GM13976 (cell line): ENCODE data around the gene OARD1.
"Not testable (repeated sequence)": the region's sequence is repeated elsewhere in the genome, so short reads cannot be mapped to it uniquely, and the experiment has no call there.

Experiments
- DNase-seq: peaks from one replicate; pipeline ENCODE4 v3.0.0; 2012; ENCODE audit warnings: low spot score
- in situ Hi-C: fragments of 300-500 bp; cut with MboI; formaldehyde crosslinking; loops from one replicate; pipeline ENCODE4 v1.12.0; 2022; ENCODE audit warnings: low sequenced_read_pairs, mixed read lengths, inconsistent platforms; ENCODE audit not compliant: unreplicated experiment
- TF ChIP-seq, protein P1 (sequence below): IDR thresholded peaks from 2 replicates; pipeline ENCODE4 v1.5.1; 2012; ENCODE audit warnings: borderline replicate concordance, mild to moderate bottlenecking; ENCODE audit not compliant: insufficient read depth; ENCODE audit errors: extremely low read depth, missing control alignments, control extremely low read depth

OARD1 gene

DNA sequence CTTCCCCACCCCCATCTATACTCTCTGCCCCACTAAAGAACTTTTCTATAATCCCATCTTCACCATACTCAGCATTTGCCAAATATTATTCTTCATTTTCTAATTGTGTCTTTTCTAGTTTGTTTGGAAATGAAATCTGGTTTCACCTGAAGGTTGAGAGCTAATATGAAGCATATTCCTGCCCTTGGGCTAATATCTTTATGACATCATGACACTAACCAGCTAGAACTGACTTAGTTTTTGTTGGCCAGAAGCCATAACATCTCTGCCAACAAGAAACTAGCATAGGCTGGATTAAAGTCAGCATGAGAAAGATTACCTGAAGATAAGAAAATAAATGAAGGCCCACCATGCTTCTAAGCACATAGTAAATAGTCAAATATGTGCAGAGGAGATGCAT is 49.9 kb downstream of the OARD1 start:
- TF ChIP-seq, protein P1, sequence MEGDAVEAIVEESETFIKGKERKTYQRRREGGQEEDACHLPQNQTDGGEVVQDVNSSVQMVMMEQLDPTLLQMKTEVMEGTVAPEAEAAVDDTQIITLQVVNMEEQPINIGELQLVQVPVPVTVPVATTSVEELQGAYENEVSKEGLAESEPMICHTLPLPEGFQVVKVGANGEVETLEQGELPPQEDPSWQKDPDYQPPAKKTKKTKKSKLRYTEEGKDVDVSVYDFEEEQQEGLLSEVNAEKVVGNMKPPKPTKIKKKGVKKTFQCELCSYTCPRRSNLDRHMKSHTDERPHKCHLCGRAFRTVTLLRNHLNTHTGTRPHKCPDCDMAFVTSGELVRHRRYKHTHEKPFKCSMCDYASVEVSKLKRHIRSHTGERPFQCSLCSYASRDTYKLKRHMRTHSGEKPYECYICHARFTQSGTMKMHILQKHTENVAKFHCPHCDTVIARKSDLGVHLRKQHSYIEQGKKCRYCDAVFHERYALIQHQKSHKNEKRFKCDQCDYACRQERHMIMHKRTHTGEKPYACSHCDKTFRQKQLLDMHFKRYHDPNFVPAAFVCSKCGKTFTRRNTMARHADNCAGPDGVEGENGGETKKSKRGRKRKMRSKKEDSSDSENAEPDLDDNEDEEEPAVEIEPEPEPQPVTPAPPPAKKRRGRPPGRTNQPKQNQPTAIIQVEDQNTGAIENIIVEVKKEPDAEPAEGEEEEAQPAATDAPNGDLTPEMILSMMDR, result no peak
- in situ Hi-C loops, result no loop called here
- DNase-seq, result no peak

DNA sequence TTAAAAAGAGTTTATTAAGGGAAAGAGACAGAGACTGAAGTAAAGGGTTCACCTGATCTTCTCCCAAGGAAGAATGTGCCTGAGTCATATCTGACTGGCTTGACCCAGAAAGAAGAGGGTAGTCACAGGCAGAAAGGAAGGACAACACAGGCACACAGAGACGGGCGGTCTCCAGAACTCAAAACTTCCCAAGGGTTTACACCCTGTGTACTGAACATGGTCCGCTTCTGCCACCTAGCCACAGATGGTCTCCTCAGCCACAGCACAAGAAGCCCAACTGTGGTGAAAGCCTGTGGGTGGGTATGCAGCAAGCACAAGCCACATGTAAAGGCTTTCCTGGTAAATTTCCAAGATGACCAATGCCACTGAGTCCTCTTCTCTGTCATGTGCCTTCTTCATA is 50.3 kb downstream of the OARD1 start:
- no peak for DNase-seq
- in situ Hi-C loops, result no loop called here
- TF ChIP-seq, protein P1, result no peak

DNA sequence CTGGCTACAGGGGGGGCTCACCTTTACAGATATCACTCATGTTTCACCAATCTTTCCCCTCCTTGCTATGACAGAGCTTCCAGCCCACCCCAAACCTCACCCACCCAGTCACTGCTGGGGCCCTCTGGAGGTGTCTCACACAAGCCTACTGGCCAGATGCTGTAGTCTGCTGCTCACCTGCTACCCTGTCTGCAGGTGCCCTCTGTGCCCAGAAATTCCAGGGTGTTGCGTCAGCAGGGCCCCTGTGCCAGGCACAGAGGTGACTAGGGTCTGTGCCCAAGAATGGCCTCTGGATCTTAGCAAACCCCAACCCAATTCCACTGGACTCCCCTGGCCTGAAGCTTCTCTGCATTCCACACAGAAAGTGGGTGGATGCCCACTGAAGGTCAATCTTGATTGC is 54.5 kb downstream of the OARD1 start:
- in situ Hi-C loops, result no loop called here
- TF ChIP-seq, protein P1, result no peak
- no peak for DNase-seq

DNA sequence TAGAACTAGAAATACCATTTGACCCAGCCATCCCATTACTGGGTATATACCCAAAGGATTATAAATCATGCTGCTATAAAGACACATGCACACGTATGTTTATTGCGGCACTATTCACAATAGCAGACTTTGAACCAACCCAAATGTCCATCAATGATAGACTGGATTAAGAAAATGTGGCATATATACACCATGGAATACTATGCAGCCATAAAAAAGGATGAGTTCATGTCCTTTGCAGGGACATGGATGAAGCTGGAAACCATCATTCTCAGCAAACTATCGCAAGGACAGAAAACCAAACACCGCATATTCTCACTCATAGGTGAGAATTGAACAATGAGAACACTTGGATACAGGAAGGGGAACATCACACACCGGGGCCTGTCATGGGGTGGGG is 56.3 kb downstream of the OARD1 start:
- DNase-seq, in situ Hi-C loops: not testable (repeated sequence)

DNA sequence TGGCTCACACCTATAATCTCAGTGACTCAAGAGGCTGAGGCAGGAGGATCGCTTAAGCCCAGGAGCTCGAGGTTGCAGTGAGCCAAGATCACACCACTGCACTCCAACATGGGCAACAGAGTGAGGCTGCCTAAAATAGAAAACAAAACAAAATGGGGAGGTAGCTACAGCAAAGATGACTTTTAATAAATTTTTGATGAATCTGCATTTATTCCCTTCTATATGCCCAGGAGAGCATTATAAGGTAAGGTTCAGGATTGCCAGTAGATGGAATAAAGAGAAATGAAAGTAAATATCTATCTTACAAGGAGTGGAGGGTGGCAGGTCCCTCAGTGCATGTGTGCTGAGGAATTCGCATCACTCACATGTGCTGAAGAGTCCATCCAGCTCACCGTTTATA is 57.4 kb downstream of the OARD1 start:
- TF ChIP-seq, protein P1, result no peak
- in situ Hi-C loops, result no loop called here
- no peak for DNase-seq
